Measurements from ENCODE around the gene BANP. TPM values are rescaled to one million over a fixed set of nuclear protein-coding genes. Genes with fewer than 3 reads are reported as not detected.
"Not testable (repeated sequence)": the region's sequence is repeated elsewhere in the genome, so short reads cannot be mapped to it uniquely, and the experiment has no call there.

BANP gene
- total RNA-seq, 1 donor from 2014 or later, result 53.9 TPM

- peaks cover 7% of the 10 kb centered on the region for H3K4me1 Mint-ChIP-seq (ENCODE audit: low read depth)
- H3K27me3 Mint-ChIP-seq, result peaks cover 35% of the 10 kb centered on the region
- no peak for DNase-seq (ENCODE audit: low spot score, unreplicated experiment)
- H3K4me3 Mint-ChIP-seq (ENCODE audit: low read depth), result no peak overlapping the region
- no peaks in the 10 kb centered on the region for H3K9me3 Mint-ChIP-seq (ENCODE audit: low read depth)
- no peak overlapping the region for H3K27ac Mint-ChIP-seq
- TF ChIP-seq CTCF (IDR thresholded peaks at IDR 0.05; ENCODE audit: unreplicated experiment), result no peak
- H3K36me3 Mint-ChIP-seq (ENCODE audit: insufficient read depth), result no peaks in the 10 kb centered on the region
Measured at GRCh38 chr16:88113545-88114045, 162.4 kb downstream of the BANP start.

GRCh38 chr16:88114541-88115228 lies 163.5 kb downstream of the BANP start:
- not testable (repeated sequence) for H3K27ac Mint-ChIP-seq; H3K36me3 Mint-ChIP-seq (ENCODE audit: insufficient read depth); H3K9me3 Mint-ChIP-seq (ENCODE audit: low read depth); H3K4me3 Mint-ChIP-seq (ENCODE audit: low read depth); DNase-seq (ENCODE audit: low spot score, unreplicated experiment)
- peaks cover 39% of the 10 kb centered on the region for H3K27me3 Mint-ChIP-seq
- H3K4me1 Mint-ChIP-seq (ENCODE audit: low read depth), result peaks cover 15% of the 10 kb centered on the region

- Mint-ChIP-seq H3K4me3 (ENCODE audit: low read depth) (no peak overlapping the region), H3K27ac (no peak overlapping the region), H3K4me1 (ENCODE audit: low read depth) (peaks cover 15% of the 10 kb centered on the region), H3K36me3 (ENCODE audit: insufficient read depth) (no peaks in the 10 kb centered on the region), H3K27me3 (peaks cover 34% of the 10 kb centered on the region), H3K9me3 (ENCODE audit: low read depth) (no peaks in the 10 kb centered on the region)
- no peak for TF ChIP-seq CTCF (IDR thresholded peaks at IDR 0.05; ENCODE audit: unreplicated experiment)
- DNase-seq (ENCODE audit: low spot score, unreplicated experiment), result no peak
Measured at GRCh38 chr16:88116121-88116520, 164.9 kb downstream of the BANP start.

GRCh38 chr16:88117476-88117868 lies 166.2 kb downstream of the BANP start:
- Mint-ChIP-seq H3K4me3 (ENCODE audit: low read depth) (no peak overlapping the region), H3K27me3 (peaks cover 23% of the 10 kb centered on the region), H3K27ac (no peak overlapping the region), H3K4me1 (ENCODE audit: low read depth) (peaks cover 12% of the 10 kb centered on the region), H3K36me3 (ENCODE audit: insufficient read depth) (no peaks in the 10 kb centered on the region), H3K9me3 (ENCODE audit: low read depth) (no peaks in the 10 kb centered on the region)
- no peak for DNase-seq (ENCODE audit: low spot score, unreplicated experiment)
- TF ChIP-seq CTCF (IDR thresholded peaks at IDR 0.05; ENCODE audit: unreplicated experiment), result no peak

GRCh38 chr16:88118376-88118775 lies 167.1 kb downstream of the BANP start:
- no peak for TF ChIP-seq CTCF (IDR thresholded peaks at IDR 0.05; ENCODE audit: unreplicated experiment)
- peaks cover 22% of the 10 kb centered on the region for H3K27me3 Mint-ChIP-seq
- H3K36me3 Mint-ChIP-seq (ENCODE audit: insufficient read depth), result no peaks in the 10 kb centered on the region
- H3K4me1 Mint-ChIP-seq (ENCODE audit: low read depth), result peaks cover 12% of the 10 kb centered on the region
- no peak overlapping the region for H3K4me3 Mint-ChIP-seq (ENCODE audit: low read depth)
- H3K9me3 Mint-ChIP-seq (ENCODE audit: low read depth), result no peaks in the 10 kb centered on the region
- H3K27ac Mint-ChIP-seq, result peak overlapping the region; percentile 60
- DNase-seq (ENCODE audit: low spot score, unreplicated experiment), result no peak

GRCh38 chr16:88118852-88119741 lies 167.9 kb downstream of the BANP start:
- not testable (repeated sequence) for H3K36me3 Mint-ChIP-seq (ENCODE audit: insufficient read depth); DNase-seq (ENCODE audit: low spot score, unreplicated experiment); H3K9me3 Mint-ChIP-seq (ENCODE audit: low read depth); H3K4me3 Mint-ChIP-seq (ENCODE audit: low read depth)
- Mint-ChIP-seq H3K4me1 (ENCODE audit: low read depth) (peaks cover 12% of the 10 kb centered on the region), H3K27ac (peak overlapping the region; percentile 60), H3K27me3 (peaks cover 22% of the 10 kb centered on the region)

- not testable (repeated sequence) for H3K4me3 Mint-ChIP-seq (ENCODE audit: low read depth); DNase-seq (ENCODE audit: low spot score, unreplicated experiment); H3K9me3 Mint-ChIP-seq (ENCODE audit: low read depth); H3K36me3 Mint-ChIP-seq (ENCODE audit: insufficient read depth); H3K27ac Mint-ChIP-seq
- Mint-ChIP-seq H3K27me3 (peaks cover 20% of the 10 kb centered on the region), H3K4me1 (ENCODE audit: low read depth) (peaks cover 12% of the 10 kb centered on the region)
Measured at GRCh38 chr16:88119881-88120751, 168.9 kb downstream of the BANP start.

Measured in progenitor cell of endocrine pancreas (in vitro differentiated cells).